Lower leg skin (tissue), 3 donors: ENCODE data around the gene JOSD1.
A peak's percentile ranks its signal among the peaks of the same experiment; 100 is the strongest.

ENCODE experiments used
- POLR2A ChIP-seq, 2 donors: fragments of 450-650 bp; IDR thresholded peaks; one replicate each; pipeline ENCODE4 v1.6.1; 2016 to 2017; ENCODE audit warnings: antibody characterized with exemption in 2 of 2, mild to moderate bottlenecking in 1 of 2, moderate library complexity in 1 of 2
- TF ChIP-seq, protein P1 (sequence below), 3 donors: fragments of 450-650 bp; IDR thresholded peaks; one replicate each; pipeline ENCODE4 v1.5.1; 2016; ENCODE audit warnings: antibody characterized with exemption in 3 of 3, mild to moderate bottlenecking in 3 of 3, moderate library complexity in 2 of 3

DNA sequence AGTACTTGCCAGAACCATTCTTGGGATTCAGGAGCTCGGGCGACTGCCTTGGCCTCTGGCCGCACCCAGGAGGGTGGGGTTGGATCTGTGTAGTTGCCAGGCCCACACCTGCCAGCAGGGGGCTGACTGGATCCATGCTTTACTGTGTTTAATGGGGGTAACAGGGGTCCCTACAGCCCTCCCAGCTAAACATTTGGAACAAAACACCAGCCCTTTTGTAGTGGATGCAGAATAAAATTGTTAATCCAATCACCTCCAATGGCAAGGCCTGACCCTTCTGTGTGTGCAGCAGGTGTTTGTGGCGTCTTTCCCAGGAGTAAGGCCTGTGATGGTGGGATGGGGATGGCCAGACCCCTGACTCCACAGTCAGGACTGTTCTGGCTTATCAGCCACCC is 32.6 kb upstream of the JOSD1 start:
- TF ChIP-seq, protein P1, sequence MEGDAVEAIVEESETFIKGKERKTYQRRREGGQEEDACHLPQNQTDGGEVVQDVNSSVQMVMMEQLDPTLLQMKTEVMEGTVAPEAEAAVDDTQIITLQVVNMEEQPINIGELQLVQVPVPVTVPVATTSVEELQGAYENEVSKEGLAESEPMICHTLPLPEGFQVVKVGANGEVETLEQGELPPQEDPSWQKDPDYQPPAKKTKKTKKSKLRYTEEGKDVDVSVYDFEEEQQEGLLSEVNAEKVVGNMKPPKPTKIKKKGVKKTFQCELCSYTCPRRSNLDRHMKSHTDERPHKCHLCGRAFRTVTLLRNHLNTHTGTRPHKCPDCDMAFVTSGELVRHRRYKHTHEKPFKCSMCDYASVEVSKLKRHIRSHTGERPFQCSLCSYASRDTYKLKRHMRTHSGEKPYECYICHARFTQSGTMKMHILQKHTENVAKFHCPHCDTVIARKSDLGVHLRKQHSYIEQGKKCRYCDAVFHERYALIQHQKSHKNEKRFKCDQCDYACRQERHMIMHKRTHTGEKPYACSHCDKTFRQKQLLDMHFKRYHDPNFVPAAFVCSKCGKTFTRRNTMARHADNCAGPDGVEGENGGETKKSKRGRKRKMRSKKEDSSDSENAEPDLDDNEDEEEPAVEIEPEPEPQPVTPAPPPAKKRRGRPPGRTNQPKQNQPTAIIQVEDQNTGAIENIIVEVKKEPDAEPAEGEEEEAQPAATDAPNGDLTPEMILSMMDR (IDR thresholded peaks at IDR 0.05), result peak in 1 of 3 donors; percentile 11
- no peak for TF ChIP-seq POLR2A (IDR thresholded peaks at IDR 0.05)
